Measurements from ENCODE around the gene GRIN2D. TPM values are rescaled to one million over a fixed set of nuclear protein-coding genes. Genes with fewer than 3 reads are reported as not detected.

Gene GRIN2D
- 0.34 and 0.39 TPM in 2 replicates for total RNA-seq

DNA sequence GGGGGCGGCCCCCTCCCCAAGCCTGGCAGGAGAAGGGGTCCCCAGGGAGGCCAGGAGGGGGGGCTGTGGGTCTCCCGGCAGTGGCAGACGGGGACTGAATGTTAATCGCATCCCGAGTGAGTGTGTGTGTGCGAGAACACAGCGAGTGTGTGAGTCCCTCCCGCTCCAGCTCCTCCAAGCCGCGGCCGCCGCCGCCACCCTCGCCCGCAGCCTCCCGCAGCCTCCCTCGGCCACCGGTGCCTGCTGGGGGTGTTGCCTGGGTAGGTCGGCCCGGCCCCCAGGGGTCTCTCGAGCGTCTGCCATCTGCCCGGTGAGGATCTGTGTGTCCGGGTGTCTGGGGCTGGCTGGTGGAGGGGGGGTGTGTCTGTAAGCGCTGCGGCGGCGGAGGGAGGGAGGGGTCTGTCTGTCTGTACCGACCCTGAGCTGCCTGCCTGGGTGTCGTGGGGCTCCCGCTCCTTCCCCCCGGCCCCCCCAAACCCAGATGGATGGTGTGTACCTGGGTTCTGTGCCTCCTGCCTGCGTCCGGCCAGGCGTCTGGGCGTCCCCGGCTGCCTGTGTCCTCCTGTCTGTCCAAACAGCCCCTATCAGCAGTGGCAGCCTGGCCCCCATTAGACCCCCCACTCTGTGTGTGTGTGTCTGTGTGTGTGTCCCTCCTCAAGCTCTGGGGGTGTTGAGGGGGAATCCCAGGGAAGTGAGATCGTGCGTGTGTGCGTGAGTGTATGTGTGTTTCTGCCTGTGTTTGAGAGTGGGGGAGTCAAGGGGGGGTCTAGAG is at the start of gene GRIN2D:
GRIN2D (plus strand) TSS at position 110 of the 772 bp plus-strand sequence. CDS start 4,725 bp downstream, outside the sequence.
- intact Hi-C loops (cut with micrococcal nuclease), result no loop called here
- Mint-ChIP-seq H3K27ac (no peak within 1 kb of the TSS), H3K4me3 (ENCODE audit: low read depth) (peak within 1 kb of the TSS; percentile 35), H3K4me1 (ENCODE audit: low read depth) (peaks cover 22% of the 10 kb centered on the region), H3K27me3 (ENCODE audit: low read depth) (peaks cover 49% of the 10 kb centered on the region), H3K9me3 (no peaks in the 10 kb centered on the region), H3K36me3 (ENCODE audit: low read depth) (peaks cover under 1% of the 10 kb centered on the region)
- no peak for DNase-seq (ENCODE audit: low spot score)

DNA sequence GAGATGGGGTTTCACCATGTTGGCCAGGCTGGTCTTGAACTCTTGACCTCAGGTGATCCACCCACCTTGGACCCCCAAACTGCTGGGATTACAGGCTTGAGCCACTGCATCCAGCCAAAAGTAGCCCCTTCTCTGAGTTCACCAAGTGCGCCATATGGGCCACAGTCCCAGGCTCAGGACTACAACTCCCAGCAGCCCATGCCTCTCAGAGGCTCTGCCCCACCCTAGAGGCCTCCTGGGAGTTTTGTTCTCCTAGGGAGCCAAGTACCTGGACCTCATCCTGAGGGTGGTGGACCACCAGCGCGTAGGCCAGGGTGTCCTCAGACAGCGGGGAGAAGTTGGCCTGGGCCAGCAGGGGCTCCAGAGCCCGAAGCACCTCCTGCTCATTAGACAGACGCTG is 48.6 kb upstream of the GRIN2D start:
- H3K4me1 Mint-ChIP-seq (ENCODE audit: low read depth), result no peaks in the 10 kb centered on the region
- H3K9me3 Mint-ChIP-seq, result no peaks in the 10 kb centered on the region
- H3K36me3 Mint-ChIP-seq (ENCODE audit: low read depth), result peaks cover 4% of the 10 kb centered on the region
- H3K4me3 Mint-ChIP-seq (ENCODE audit: low read depth), result no peak overlapping the region
- no peaks in the 10 kb centered on the region for H3K27me3 Mint-ChIP-seq (ENCODE audit: low read depth)
- no peak for DNase-seq (ENCODE audit: low spot score)
- intact Hi-C loops (cut with micrococcal nuclease), result no loop called here
- H3K27ac Mint-ChIP-seq, result no peak overlapping the region

DNA sequence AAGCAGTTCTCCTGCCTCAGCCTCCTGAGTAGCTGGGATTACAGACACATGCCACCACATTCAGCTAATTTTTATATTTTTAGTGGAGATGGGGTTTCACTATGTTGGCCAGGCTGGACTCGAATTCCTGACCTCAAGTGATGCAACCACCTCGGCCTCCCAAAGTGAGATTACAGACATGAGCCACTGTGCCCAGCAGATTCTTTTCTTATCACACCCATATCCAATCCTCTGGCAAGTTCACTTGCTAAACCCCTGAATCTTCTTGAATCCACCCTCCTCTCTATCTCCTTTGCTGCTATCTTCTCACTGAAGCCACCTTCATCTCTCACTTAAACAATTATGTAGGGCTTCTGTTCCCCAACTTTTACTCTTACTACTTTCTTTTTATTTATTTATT is 47.3 kb upstream of the GRIN2D start:
- H3K9me3 Mint-ChIP-seq, result no peaks in the 10 kb centered on the region
- peaks cover 4% of the 10 kb centered on the region for H3K36me3 Mint-ChIP-seq (ENCODE audit: low read depth)
- no peaks in the 10 kb centered on the region for H3K27me3 Mint-ChIP-seq (ENCODE audit: low read depth)
- intact Hi-C loops (cut with micrococcal nuclease), result no loop called here
- H3K4me1 Mint-ChIP-seq (ENCODE audit: low read depth), result no peaks in the 10 kb centered on the region
- DNase-seq (ENCODE audit: low spot score), result no peak
- no peak overlapping the region for H3K4me3 Mint-ChIP-seq (ENCODE audit: low read depth)
- no peak overlapping the region for H3K27ac Mint-ChIP-seq

DNA sequence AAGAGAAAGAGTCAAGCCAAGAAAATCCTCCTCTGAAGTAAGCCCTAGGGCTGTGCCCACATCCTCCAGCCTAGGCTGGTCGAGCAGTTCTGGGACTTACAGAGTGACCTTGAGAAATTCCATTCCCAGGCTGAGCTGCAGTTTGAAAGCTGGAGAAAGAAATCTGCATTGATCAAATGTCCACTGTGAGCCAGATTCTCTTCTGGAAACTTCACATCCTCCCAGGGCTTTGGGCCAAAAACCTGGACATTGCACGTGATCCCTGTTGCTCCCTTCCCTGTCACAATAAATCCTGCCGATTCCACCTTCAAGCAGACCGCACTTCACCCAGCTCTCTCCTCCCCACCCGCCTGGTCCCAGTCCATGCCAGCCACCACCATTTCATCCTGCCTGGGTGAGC is 45.4 kb upstream of the GRIN2D start:
- Mint-ChIP-seq H3K9me3 (no peaks in the 10 kb centered on the region), H3K36me3 (ENCODE audit: low read depth) (peaks cover 4% of the 10 kb centered on the region), H3K27ac (no peak overlapping the region), H3K27me3 (ENCODE audit: low read depth) (no peaks in the 10 kb centered on the region), H3K4me3 (ENCODE audit: low read depth) (no peak overlapping the region), H3K4me1 (ENCODE audit: low read depth) (no peaks in the 10 kb centered on the region)
- no peak for DNase-seq (ENCODE audit: low spot score)
- intact Hi-C loops (cut with micrococcal nuclease), result no loop called here

DNA sequence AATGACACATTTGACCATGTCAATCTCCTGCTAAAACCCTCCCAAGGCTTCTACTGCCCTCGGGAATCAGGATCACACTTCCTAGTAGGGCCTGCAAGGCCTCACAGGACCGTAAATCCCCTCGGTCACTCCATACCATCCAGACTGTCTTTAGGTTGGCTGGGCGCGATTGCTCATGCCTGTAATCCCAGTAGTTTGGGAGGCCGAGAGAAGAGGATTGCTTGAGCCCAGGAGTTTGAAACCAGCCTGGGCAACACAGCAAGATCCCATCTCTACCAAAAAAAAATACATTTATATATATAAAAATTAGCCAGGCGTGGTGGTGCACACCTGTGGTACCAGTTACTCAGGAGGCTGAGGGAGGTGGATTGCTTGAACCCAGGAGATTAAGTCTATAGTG is 44.7 kb upstream of the GRIN2D start:
- Mint-ChIP-seq H3K4me3 (ENCODE audit: low read depth) (no peak overlapping the region), H3K4me1 (ENCODE audit: low read depth) (no peaks in the 10 kb centered on the region), H3K27ac (no peak overlapping the region), H3K9me3 (no peaks in the 10 kb centered on the region), H3K36me3 (ENCODE audit: low read depth) (no peaks in the 10 kb centered on the region), H3K27me3 (ENCODE audit: low read depth) (no peaks in the 10 kb centered on the region)
- intact Hi-C loops (cut with micrococcal nuclease), result no loop called here
- no peak for DNase-seq (ENCODE audit: low spot score)

DNA sequence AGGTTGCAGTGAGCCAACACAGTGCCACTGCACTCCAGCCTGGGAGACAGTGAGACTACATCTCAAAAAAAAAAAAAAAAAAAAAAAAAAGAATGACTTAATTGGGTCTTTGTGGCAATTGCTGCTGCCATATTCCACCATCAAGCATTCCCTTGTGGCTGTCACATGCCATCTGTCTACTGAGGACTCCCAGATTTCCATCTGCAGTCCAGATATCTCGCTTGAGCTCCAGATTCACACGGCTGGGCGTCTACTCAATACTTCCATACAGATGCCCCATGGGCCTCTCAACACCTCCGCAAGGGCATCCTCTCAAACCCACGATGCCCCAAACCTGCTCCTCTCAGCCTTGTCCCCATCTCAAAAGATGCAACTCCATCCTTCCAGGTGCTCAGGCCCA is 42.6 kb upstream of the GRIN2D start:
- intact Hi-C loops (cut with micrococcal nuclease), result no loop called here
- Mint-ChIP-seq H3K4me1 (ENCODE audit: low read depth) (no peaks in the 10 kb centered on the region), H3K9me3 (no peaks in the 10 kb centered on the region), H3K36me3 (ENCODE audit: low read depth) (no peaks in the 10 kb centered on the region), H3K27ac (no peak overlapping the region), H3K4me3 (ENCODE audit: low read depth) (no peak overlapping the region), H3K27me3 (ENCODE audit: low read depth) (no peaks in the 10 kb centered on the region)
- no peak for DNase-seq (ENCODE audit: low spot score)

DNA sequence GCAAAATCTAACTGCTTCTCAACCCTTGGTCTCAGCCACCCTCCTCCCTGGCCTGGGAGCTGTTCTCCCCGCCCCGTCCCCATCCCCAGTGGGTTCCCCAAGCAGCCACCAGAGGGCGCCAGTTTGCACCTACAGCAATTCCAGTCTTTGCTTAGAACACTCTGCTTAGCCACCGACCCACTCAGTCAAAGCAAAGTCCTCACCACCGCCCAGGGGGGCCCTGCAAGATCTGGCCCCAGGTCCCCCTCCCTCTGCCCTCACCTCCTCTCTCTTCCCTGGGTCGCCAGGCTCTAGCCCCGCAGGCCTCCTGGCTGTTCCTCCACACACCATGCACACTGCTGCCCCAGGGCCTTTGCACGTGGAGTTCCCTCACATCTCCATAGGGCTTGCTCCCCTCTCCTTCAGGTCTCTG is 42.1 kb upstream of the GRIN2D start:
- no peaks in the 10 kb centered on the region for H3K27me3 Mint-ChIP-seq (ENCODE audit: low read depth)
- intact Hi-C loops (cut with micrococcal nuclease), result no loop called here
- peak; percentile 70 for DNase-seq (ENCODE audit: low spot score)
- H3K36me3 Mint-ChIP-seq (ENCODE audit: low read depth), result no peaks in the 10 kb centered on the region
- no peaks in the 10 kb centered on the region for H3K4me1 Mint-ChIP-seq (ENCODE audit: low read depth)
- H3K4me3 Mint-ChIP-seq (ENCODE audit: low read depth), result no peak overlapping the region
- H3K27ac Mint-ChIP-seq, result no peak overlapping the region
- no peaks in the 10 kb centered on the region for H3K9me3 Mint-ChIP-seq

DNA sequence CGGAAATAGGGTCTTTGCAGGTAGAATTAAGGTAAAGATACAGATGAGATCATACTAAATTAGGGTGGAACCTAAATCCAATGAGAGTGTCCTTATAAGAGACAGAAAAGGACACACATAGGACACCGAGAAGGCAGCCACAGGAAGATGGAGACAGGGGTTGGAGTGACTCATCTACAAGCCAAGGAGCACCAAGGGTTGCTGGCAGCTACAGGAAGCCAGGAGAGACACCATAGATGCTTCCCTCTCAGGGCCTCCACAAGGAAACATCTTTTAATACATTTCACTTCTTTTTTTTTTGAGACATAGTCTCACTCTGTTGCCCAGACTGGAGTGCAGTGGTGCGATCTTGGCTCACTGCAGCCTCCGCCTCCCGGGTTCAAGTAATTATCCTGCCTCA is 39.8 kb upstream of the GRIN2D start:
- H3K27ac Mint-ChIP-seq, result no peak overlapping the region
- DNase-seq (ENCODE audit: low spot score), result no peak
- H3K36me3 Mint-ChIP-seq (ENCODE audit: low read depth), result no peaks in the 10 kb centered on the region
- H3K4me1 Mint-ChIP-seq (ENCODE audit: low read depth), result no peaks in the 10 kb centered on the region
- H3K4me3 Mint-ChIP-seq (ENCODE audit: low read depth), result no peak overlapping the region
- H3K9me3 Mint-ChIP-seq, result no peaks in the 10 kb centered on the region
- intact Hi-C loops (cut with micrococcal nuclease), result no loop called here
- no peaks in the 10 kb centered on the region for H3K27me3 Mint-ChIP-seq (ENCODE audit: low read depth)

DNA sequence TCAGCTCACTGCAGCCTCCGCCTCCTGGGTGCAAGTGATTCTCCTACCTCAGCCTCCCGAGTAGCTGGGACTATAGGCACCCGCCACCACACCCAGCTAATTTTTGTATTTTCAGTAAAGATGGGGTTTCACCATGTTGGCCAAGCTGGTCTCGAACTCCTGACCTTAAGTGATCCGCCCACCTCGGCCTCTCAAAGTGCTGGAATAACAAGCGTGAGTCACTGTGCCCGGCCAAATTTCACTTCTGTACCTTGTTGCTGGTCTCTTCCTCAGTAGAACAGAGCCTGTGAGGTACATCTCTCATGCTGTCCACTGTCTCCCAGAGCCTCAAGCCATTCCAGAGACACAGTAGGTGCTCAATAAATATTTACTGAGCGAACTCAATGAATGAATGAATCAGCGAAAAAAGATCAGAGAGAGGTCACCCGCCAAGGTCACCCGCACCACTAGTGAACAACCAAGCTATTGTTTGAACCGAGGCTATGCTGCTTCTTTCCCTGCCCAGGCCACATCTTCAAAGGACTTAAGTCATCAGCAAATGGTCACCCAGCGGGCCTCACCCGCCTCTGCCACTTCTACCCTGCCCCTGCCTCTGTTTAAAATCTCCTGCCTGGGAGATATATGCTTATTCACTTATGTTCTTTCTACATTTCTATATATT is 39.0 kb upstream of the GRIN2D start:
- Mint-ChIP-seq H3K27me3 (ENCODE audit: low read depth) (no peaks in the 10 kb centered on the region), H3K4me3 (ENCODE audit: low read depth) (no peak overlapping the region), H3K9me3 (no peaks in the 10 kb centered on the region), H3K36me3 (ENCODE audit: low read depth) (no peaks in the 10 kb centered on the region), H3K27ac (no peak overlapping the region), H3K4me1 (ENCODE audit: low read depth) (no peaks in the 10 kb centered on the region)
- DNase-seq (ENCODE audit: low spot score), result no peak
- intact Hi-C loops (cut with micrococcal nuclease), result no loop called here

DNA sequence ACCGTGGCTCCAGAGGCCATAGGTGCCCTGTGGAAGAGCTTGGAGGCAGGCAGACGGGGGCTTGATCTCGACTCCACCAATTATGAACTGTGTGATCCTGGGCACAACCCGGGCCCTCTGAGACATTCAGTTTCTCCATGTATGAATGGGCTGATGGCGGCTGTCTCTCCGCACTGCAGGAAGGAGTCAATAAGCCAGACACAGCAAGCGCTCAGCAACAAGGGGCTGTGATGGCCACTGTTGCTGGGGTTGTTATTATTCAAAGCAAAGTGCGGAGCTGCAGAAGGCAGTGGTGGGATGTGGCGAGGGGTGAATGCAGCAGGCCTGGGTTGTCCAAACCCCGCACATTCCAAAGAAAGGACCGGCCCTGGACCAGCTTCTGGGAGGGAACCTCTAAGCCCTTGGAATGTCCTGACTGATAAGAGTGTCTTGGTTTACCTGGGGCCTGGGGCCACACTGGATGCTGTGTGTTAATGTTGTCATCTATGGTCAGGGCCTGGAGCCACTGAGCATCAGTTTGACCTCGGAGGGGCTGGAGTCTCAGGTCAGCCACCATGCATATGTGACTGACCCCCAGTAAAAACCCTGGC is 38.0 kb upstream of the GRIN2D start:
- H3K4me3 Mint-ChIP-seq (ENCODE audit: low read depth), result no peak overlapping the region
- no peaks in the 10 kb centered on the region for H3K9me3 Mint-ChIP-seq
- H3K27ac Mint-ChIP-seq, result no peak overlapping the region
- H3K27me3 Mint-ChIP-seq (ENCODE audit: low read depth), result no peaks in the 10 kb centered on the region
- no peaks in the 10 kb centered on the region for H3K4me1 Mint-ChIP-seq (ENCODE audit: low read depth)
- H3K36me3 Mint-ChIP-seq (ENCODE audit: low read depth), result peaks cover 3% of the 10 kb centered on the region
- intact Hi-C loops (cut with micrococcal nuclease), result no loop called here
- no peak for DNase-seq (ENCODE audit: low spot score)

DNA sequence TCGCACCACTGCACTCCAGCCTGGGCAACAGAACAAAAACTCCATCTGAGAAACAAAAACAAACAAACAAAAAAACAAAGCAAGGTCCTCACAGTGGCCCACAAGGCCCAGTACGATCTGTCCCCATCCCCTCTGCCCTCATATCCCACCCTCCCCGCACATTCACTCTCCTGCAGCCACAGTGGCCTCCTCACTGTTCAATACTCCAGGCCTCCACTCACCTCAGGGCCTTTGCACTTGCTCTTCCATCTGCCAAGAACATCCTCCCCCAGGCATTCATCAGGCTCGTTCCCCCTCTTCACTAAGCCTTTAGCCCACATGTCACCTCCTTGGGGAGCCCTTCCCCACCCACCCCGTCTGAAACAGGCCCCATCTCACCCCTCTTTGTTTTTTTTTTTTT is 34.3 kb upstream of the GRIN2D start:
- peaks cover 5% of the 10 kb centered on the region for H3K4me1 Mint-ChIP-seq (ENCODE audit: low read depth)

DNA sequence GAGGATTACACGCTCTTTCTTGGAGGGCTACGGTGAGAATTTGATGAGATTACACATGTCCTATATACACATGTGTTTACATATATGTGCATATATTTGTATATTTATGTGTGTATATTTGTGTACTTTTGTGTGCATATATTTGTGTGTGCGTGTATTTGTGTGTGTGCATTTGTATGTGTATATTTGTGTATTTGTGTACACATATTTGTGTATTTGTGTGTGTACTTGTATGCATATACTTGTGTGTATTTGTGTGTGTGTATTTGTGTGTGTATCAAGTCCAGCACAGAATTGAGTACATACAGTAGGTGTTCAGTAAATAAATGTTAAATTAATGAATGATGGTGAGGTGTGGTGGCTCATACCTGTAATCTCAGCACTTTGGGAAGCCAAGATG is 31.6 kb upstream of the GRIN2D start:
- Mint-ChIP-seq H3K9me3 (no peaks in the 10 kb centered on the region), H3K4me1 (ENCODE audit: low read depth) (peaks cover 12% of the 10 kb centered on the region), H3K4me3 (ENCODE audit: low read depth) (no peak overlapping the region), H3K36me3 (ENCODE audit: low read depth) (peaks cover 3% of the 10 kb centered on the region), H3K27me3 (ENCODE audit: low read depth) (no peaks in the 10 kb centered on the region), H3K27ac (no peak overlapping the region)
- DNase-seq (ENCODE audit: low spot score), result no peak
- intact Hi-C loops (cut with micrococcal nuclease), result loop anchor here (2.0 kb wide), 3 partner anchors 31 to 149 kb away; partner anchors contain the start of gene LMTK3

More for the DNA sequence above, 34.3 kb upstream of the GRIN2D start:
- DNase-seq (ENCODE audit: low spot score), result no peak
- H3K9me3 Mint-ChIP-seq, result no peaks in the 10 kb centered on the region
- intact Hi-C loops (cut with micrococcal nuclease), result no loop called here
- H3K27me3 Mint-ChIP-seq (ENCODE audit: low read depth), result no peaks in the 10 kb centered on the region
- H3K36me3 Mint-ChIP-seq (ENCODE audit: low read depth), result peaks cover 3% of the 10 kb centered on the region
- H3K27ac Mint-ChIP-seq, result no peak overlapping the region
- H3K4me3 Mint-ChIP-seq (ENCODE audit: low read depth), result no peak overlapping the region

Data from activated T-helper 2 cell treated with anti-CD3 and anti-CD28 coated beads, Interferon-gamma antibody, Interleukin-2, Interleukin-4, amounts not matched to agents 10 μg/mL and 5 μg/mL and 100 μg/mL, durations not matched to agents 14 hours and 24 hours and 36 hours (primary cell).